Endothelial cell of umbilical vein (primary cell): ENCODE measurements around the gene EFS. TPM values are rescaled to one million over a fixed set of nuclear protein-coding genes. Genes with fewer than 3 reads are reported as not detected.

Experiments
- BruUV-seq: library from RNA; stranded (reverse); fragments of 400-500 nt; replicated peaks from 2 replicates; lab custom pipeline; 2021; lab: Mats Ljungman, UMichigan
- CTCF ChIA-PET: fragments of 300-600, 350-600 bp; sonication (Branson Sonifier 250); formaldehyde crosslinking; loops from one replicate; lab custom pipeline; 2021; ENCODE audit warnings: antibody characterized with exemption, inconsistent platforms; lab: Charles Lee
- POLR2A ChIA-PET: fragments of 300-600, 350-600 bp; sonication (Branson Sonifier 250); formaldehyde crosslinking; loops from one replicate; lab custom pipeline; 2021; ENCODE audit warnings: antibody characterized with exemption, inconsistent platforms; lab: Charles Lee
- DNase-seq: peaks from one replicate; pipeline ENCODE4 v3.0.0-alpha.2; 2011; ENCODE audit warnings: low read depth, low spot score
- FAIRE-seq: peaks from 2 replicates; lab custom pipeline; 2011; peaks lifted over from hg19 to GRCh38; lab: Jason Lieb, UNC
- H2AFZ ChIP-seq: 2 replicates; pipeline ENCODE4 v1.6.0; 2012; ENCODE audit warnings: low read depth, low read length, control low read depth, inconsistent platforms
- H3K27ac ChIP-seq: 2 replicates; pipeline ENCODE4 v1.5.1; 2011; ENCODE audit warnings: low read depth, mild to moderate bottlenecking, control low read depth, low read length, moderate library complexity; ENCODE audit not compliant: insufficient read depth
- H3K27me3 ChIP-seq, 2 experiments: 2 replicates each; pipeline versions ENCODE4 v1.6.0 to v1.6.1; 2011; ENCODE audit warnings: low read length in 2 of 2, mixed read lengths in 1 of 2; ENCODE audit not compliant: control insufficient read depth in 2 of 2, insufficient read depth in 2 of 2
- H3K36me3 ChIP-seq, 2 experiments: 2 replicates in 1 of 2; 3 replicates in 1 of 2; pipeline ENCODE4 v1.5.1; 2011; ENCODE audit warnings: low read length in 2 of 2, mild to moderate bottlenecking in 1 of 2, moderate library complexity in 1 of 2; ENCODE audit not compliant: control insufficient read depth in 2 of 2, insufficient read depth in 2 of 2; ENCODE audit errors: extremely low read depth in 1 of 2
- H3K4me1 ChIP-seq: 3 replicates; pipeline ENCODE4 v1.5.1; 2011; ENCODE audit warnings: mild to moderate bottlenecking, low read length; ENCODE audit not compliant: control insufficient read depth, insufficient read depth; ENCODE audit errors: extremely low read depth
- H3K4me2 ChIP-seq: 2 replicates; pipeline ENCODE4 v1.6.1; 2011; ENCODE audit warnings: low read length, control low read depth, mixed read lengths; ENCODE audit not compliant: insufficient read depth
- H3K4me3 ChIP-seq, 3 experiments: fragments of 200-600 bp in 1 of 3; sonication (generic), shearing (Covaris generic) in 1 of 3; replicated peaks in 1 of 3; 2 replicates each; pipeline ENCODE4 v1.5.1; 2011 to 2016; ENCODE audit warnings: control low read depth in 3 of 3, low read length in 3 of 3, mild to moderate bottlenecking in 2 of 3, inconsistent platforms in 1 of 3, low read depth in 1 of 3, moderate library complexity in 1 of 3; ENCODE audit not compliant: insufficient read depth in 1 of 3
- H3K79me2 ChIP-seq: 2 replicates; pipeline ENCODE4 v1.6.0; 2012; ENCODE audit warnings: low read length, inconsistent platforms; ENCODE audit not compliant: control insufficient read depth, insufficient read depth
- H3K9ac ChIP-seq: replicated peaks from 2 replicates; pipeline ENCODE3; 2011; ENCODE audit warnings: low read length, control low read depth; ENCODE audit not compliant: insufficient read depth; ENCODE audit errors: extremely low read depth
- H3K9me1 ChIP-seq: replicated peaks from 3 replicates; pipeline ENCODE4 v1.6.0; 2011; ENCODE audit warnings: mild to moderate bottlenecking, low read length; ENCODE audit not compliant: control insufficient read depth, insufficient read depth; ENCODE audit errors: extremely low read depth
- H3K9me3 ChIP-seq: replicated peaks from 2 replicates; pipeline ENCODE4 v1.5.1; 2012; ENCODE audit warnings: low read length, inconsistent platforms; ENCODE audit not compliant: control insufficient read depth, insufficient read depth
- H4K20me1 ChIP-seq: replicated peaks from 2 replicates; pipeline ENCODE3; 2011; ENCODE audit warnings: mild to moderate bottlenecking, low read length; ENCODE audit not compliant: control insufficient read depth, insufficient read depth; ENCODE audit errors: extremely low read depth
- EZH2 ChIP-seq: IDR thresholded peaks from 2 replicates; pipeline ENCODE4 v1.6.1; 2012; ENCODE audit warnings: borderline replicate concordance, low read depth, mild to moderate bottlenecking, moderate library complexity, low read length, inconsistent platforms; ENCODE audit not compliant: severe bottlenecking
- FOS ChIP-seq: IDR thresholded peaks from 2 replicates; pipeline ENCODE4 v1.6.1; 2011; ENCODE audit warnings: mild to moderate bottlenecking, low read length, moderate library complexity, borderline replicate concordance; ENCODE audit not compliant: insufficient read depth
- GATA2 ChIP-seq: IDR thresholded peaks from 2 replicates; pipeline ENCODE4 v1.7.0; 2011; ENCODE audit warnings: low read depth, mild to moderate bottlenecking, moderate library complexity, mixed read lengths, low read length; ENCODE audit not compliant: insufficient read length, insufficient read depth
- JUN ChIP-seq: IDR thresholded peaks from 2 replicates; pipeline ENCODE4 v1.6.1; 2011; ENCODE audit warnings: borderline replicate concordance, low read depth; ENCODE audit not compliant: insufficient read length, insufficient read depth
- MYC ChIP-seq: IDR thresholded peaks from one replicate; pipeline ENCODE4 v1.6.1; 2011; ENCODE audit warnings: mild to moderate bottlenecking, low read depth, low read length
- POLR2A ChIP-seq: IDR thresholded peaks from 2 replicates; pipeline ENCODE4 v1.6.1; 2012; ENCODE audit warnings: low read depth, mild to moderate bottlenecking, control low read depth, low read length
- POLR2AphosphoS5 ChIP-seq: IDR thresholded peaks from 2 replicates; pipeline ENCODE4 v1.6.1; 2012; ENCODE audit warnings: low read depth, mild to moderate bottlenecking, control low read depth, low read length, moderate library complexity; ENCODE audit not compliant: insufficient read depth
- dilution Hi-C: fragments of 300-500 bp; cut with MboI; formaldehyde crosslinking; loops from one replicate; pipeline ENCODE4 v1.15.0; 2019; ENCODE audit warnings: low sequenced_read_pairs; ENCODE audit not compliant: extremely low pct_ligation_motif_present
- intact Hi-C: fragments of 100-400 bp; cut with micrococcal nuclease; formaldehyde crosslinking; loops from one replicate; pipeline ENCODE4 v1.10.0; 2022
- polyA plus RNA-seq, 4 experiments: library from polyadenylated mRNA; depleted of rRNA in 3 of 4; stranded (reverse) in 3 of 4; unstranded in 1 of 4; fragments of >200 nt; gene quantifications; 2 replicates each; pipeline versions ENCODE4 v1.2.1 to v1.2.3, GENCODE V29; 2011 to 2012; ENCODE audit warnings: missing spikeins in 1 of 4
- total RNA-seq: library from RNA; stranded (reverse); gene quantifications from 2 replicates; pipeline ENCODE4 v1.2.3, GENCODE V29; 2021
- TF ChIP-seq, protein P1 (sequence below): IDR thresholded peaks from 2 replicates; pipeline ENCODE4 v1.6.1; 2011; ENCODE audit not compliant: insufficient read depth, insufficient read length
- TF ChIP-seq, protein P2 (sequence below), 2 donors: IDR thresholded peaks; 1 replicate in 1 of 2; 2 replicates in 1 of 2; pipeline ENCODE4 v1.5.1; 2011; ENCODE audit warnings: low read length in 2 of 2, mild to moderate bottlenecking in 2 of 2, moderate library complexity in 2 of 2, control low read depth in 1 of 2, inconsistent platforms in 1 of 2, low read depth in 1 of 2; ENCODE audit not compliant: insufficient read depth in 1 of 2; ENCODE audit errors: extremely low read depth in 1 of 2

Gene EFS
- total and polyA plus RNA-seq, 2 donors (not counting 3 experiments of a cell fraction or from before 2014, with no cell fraction given): 0.03 to 0.13 TPM

DNA sequence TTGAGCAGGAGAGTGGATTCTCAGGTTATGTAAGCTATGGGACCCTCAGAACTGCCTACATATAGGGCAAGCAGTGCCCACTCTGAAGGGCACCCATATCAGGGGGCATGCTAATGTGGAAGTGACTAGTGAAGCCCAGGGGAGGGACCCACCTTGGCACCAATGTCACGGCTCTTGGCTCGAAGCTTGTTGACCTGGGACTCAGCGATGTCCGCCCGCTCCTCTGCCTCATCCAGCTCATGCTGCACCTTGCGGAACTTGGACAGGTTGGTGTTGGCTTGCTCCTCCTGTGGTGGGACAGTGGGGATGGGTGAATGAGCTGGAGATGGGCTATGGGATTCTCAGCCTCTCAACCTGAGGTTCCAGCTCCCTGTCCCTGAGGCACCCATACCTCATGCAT is 17.3 kb upstream of the EFS start:
- ChIA-PET POLR2A (no interaction called here), CTCF (interaction anchor here (1.2 to 4.7 kb wide), 4 partner anchors 15 to 261 kb away, joined by 4 to 48 read pairs (median 20); no protein-coding TSS in a partner anchor)
- Histone ChIP-seq H3K27me3 (no peaks in the 10 kb centered on the region), H3K9ac (no peak overlapping the region), H3K4me1 (no peaks in the 10 kb centered on the region), H3K9me1 (no peaks in the 10 kb centered on the region), H3K4me3 (no peak overlapping the region), H3K79me2 (no peaks in the 10 kb centered on the region), H3K27ac (no peak overlapping the region), H3K9me3 (no peaks in the 10 kb centered on the region), H4K20me1 (no peaks in the 10 kb centered on the region), H3K36me3 (no peaks in the 10 kb centered on the region), H3K4me2 (no peak overlapping the region), H2AFZ (no peak overlapping the region)
- TF ChIP-seq MYC (no peak), POLR2A (no peak), FOS (no peak), EZH2 (no peak)
- intact Hi-C loops: no loop called here
- dilution Hi-C loops: no loop called here
- no TSS peak for BruUV-seq
- no peak for FAIRE-seq
- no peak for DNase-seq

DNA sequence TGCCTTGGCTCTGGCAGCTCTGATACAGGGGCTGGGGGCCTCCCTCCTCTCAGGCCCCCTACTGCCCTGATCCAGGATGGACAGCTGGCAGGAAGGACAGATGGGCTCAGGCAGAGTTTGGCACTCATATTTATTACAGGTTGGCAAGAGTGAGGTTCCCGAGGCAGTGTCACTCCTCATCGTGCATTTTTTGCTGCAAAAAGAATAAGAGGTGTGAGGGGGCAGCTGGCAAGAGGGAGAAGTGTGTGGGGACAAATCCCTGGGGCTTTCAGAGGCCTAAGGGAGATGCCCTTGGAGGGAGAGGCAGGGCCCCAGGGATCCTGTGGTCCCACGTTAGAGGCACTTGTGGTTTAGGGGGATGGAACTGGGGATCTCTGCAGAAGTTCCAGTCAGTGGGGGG is 16.9 kb upstream of the EFS start:
- Histone ChIP-seq H3K9me3 (no peaks in the 10 kb centered on the region), H3K27me3 (no peaks in the 10 kb centered on the region), H3K9me1 (no peaks in the 10 kb centered on the region), H3K79me2 (no peaks in the 10 kb centered on the region), H2AFZ (no peak overlapping the region), H3K36me3 (no peaks in the 10 kb centered on the region), H3K4me3 (no peak overlapping the region), H3K27ac (no peak overlapping the region), H3K4me1 (no peaks in the 10 kb centered on the region), H4K20me1 (no peaks in the 10 kb centered on the region), H3K9ac (no peak overlapping the region), H3K4me2 (no peak overlapping the region)
- FAIRE-seq (no peak), DNase-seq (no peak)
- POLR2A ChIA-PET: no interaction called here
- BruUV-seq: no TSS peak
- CTCF ChIA-PET: interaction anchor here (1.2 to 4.7 kb wide), 5 partner anchors 15 to 261 kb away, joined by 4 to 55 read pairs (median 36); no protein-coding TSS in a partner anchor
- dilution Hi-C loops (no loop called here), intact Hi-C loops (no loop called here)
- TF ChIP-seq, protein P1, sequence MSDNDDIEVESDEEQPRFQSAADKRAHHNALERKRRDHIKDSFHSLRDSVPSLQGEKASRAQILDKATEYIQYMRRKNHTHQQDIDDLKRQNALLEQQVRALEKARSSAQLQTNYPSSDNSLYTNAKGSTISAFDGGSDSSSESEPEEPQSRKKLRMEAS: no peak
- TF ChIP-seq GATA2 (no peak), POLR2A (no peak), FOS (no peak), MYC (no peak), POLR2AphosphoS5 (no peak), JUN (no peak)
- TF ChIP-seq, protein P2, sequence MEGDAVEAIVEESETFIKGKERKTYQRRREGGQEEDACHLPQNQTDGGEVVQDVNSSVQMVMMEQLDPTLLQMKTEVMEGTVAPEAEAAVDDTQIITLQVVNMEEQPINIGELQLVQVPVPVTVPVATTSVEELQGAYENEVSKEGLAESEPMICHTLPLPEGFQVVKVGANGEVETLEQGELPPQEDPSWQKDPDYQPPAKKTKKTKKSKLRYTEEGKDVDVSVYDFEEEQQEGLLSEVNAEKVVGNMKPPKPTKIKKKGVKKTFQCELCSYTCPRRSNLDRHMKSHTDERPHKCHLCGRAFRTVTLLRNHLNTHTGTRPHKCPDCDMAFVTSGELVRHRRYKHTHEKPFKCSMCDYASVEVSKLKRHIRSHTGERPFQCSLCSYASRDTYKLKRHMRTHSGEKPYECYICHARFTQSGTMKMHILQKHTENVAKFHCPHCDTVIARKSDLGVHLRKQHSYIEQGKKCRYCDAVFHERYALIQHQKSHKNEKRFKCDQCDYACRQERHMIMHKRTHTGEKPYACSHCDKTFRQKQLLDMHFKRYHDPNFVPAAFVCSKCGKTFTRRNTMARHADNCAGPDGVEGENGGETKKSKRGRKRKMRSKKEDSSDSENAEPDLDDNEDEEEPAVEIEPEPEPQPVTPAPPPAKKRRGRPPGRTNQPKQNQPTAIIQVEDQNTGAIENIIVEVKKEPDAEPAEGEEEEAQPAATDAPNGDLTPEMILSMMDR (IDR thresholded peaks at IDR 0.05; ENCODE audit: extremely low read depth in 1 of 2, insufficient read depth in 1 of 2, low read depth in 1 of 2, low read length in 2 of 2): no peak
